ENCODE data around the gene PSMC3IP.
A peak's percentile ranks its signal among the peaks of the same experiment; 100 is the strongest.
"Not testable (repeated sequence)": the region's sequence is repeated elsewhere in the genome, so short reads cannot be mapped to it uniquely, and the experiment has no call there.

Gene PSMC3IP

DNA sequence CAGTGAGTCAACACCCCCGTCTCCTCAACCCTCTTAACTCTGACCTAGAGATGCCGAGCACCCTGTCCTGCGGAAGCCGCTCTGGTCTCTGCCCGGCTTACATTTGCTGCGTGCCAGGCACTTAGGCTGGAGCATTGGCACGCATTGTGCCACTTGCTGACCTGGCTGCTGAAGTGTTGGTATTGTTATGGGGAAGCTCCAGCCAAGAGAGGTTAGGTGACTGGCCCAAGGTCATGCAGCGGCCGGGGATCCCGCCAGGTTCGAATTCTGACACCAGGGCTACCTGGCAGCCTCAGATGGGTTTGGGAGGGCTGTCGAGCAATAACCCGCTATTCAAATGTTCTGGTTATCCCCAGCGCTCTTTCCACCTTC, 29.8 kb downstream of the PSMC3IP start:
- H3K27ac ChIP-seq: peak overlapping the region; percentile 40; the same call in 1 of the 2 replicates
- TF ChIP-seq CTCF (conservative IDR thresholded peaks at IDR 0.05): no peak

DNA sequence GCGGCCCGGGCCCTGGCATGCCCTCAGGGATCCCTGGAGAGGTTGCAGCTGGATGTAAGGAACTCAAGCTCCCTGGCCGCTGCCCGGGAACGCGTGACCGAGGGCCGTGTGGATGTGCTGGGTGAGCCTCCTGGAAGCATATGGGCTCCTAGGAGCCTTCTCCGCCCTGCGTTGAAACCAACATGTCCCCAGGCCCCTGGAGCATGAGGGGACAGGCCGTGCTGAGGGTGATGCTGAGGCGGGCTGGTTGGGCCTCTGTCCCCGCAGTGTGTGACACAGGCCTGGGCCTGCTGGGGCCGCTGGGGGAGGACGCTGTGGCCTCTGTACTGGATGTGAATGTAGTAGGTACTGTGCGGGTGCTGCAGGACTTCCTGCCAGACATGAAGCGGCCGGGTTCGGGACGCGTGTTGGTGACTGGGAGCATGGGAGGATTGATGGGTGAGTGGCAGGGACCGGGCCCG, 30.5 kb downstream of the PSMC3IP start:
- no peak overlapping the region for H3K27ac ChIP-seq
- TF ChIP-seq CTCF (conservative IDR thresholded peaks at IDR 0.05): no peak

- H3K27ac ChIP-seq: not testable (repeated sequence)
Observed at GRCh38 chr17:42545755-42546505, 31.6 kb downstream of the PSMC3IP start.

DNA sequence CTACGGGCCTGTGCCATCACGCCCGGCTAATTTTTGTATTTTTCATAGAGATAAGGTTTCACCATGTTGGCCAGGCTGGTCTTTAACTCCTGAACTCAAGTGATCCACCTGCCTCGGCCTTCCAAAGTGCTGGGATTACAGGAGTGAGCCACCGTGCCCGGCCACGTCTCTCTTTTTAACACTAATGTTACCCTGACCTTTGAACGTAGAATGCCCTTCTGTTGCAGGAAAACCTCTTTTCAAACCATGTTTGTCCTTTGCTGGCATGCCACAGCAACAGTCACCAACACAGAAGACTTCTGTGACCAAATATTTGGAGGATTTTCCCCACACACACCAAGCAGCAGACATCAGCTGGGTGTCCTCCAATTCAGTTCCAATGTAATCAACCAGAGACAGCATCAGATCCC, 32.6 kb downstream of the PSMC3IP start:
- TF ChIP-seq CTCF (conservative IDR thresholded peaks at IDR 0.05): no peak
- H3K27ac ChIP-seq: no peak overlapping the region

DNA sequence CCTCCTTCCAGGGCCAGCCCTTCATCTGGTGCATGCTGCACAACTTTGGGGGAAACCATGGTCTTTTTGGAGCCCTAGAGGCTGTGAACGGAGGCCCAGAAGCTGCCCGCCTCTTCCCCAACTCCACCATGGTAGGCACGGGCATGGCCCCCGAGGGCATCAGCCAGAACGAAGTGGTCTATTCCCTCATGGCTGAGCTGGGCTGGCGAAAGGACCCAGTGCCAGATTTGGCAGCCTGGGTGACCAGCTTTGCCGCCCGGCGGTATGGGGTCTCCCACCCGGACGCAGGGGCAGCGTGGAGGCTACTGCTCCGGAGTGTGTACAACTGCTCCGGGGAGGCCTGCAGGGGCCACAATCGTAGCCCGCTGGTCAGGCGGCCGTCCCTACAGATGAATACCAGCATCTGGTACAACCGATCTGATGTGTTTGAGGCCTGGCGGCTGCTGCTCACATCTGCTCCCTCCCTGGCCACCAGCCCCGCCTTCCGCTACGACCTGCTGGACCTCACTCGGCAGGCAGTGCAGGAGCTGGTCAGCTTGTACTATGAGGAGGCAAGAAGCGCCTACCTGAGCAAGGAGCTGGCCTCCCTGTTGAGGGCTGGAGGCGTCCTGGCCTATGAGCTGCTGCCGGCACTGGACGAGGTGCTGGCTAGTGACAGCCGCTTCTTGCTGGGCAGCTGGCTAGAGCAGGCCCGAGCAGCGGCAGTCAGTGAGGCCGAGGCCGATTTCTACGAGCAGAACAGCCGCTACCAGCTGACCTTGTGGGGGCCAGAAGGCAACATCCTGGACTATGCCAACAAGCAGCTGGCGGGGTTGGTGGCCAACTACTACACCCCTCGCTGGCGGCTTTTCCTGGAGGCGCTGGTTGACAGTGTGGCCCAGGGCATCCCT, 34.1 kb downstream of the PSMC3IP start:
- H3K27ac ChIP-seq: no peak overlapping the region
- TF ChIP-seq CTCF (conservative IDR thresholded peaks at IDR 0.05): no peak

- H3K27ac ChIP-seq: peak overlapping the region; percentile 10; the same call in 1 of the 2 replicates
- TF ChIP-seq CTCF (conservative IDR thresholded peaks at IDR 0.05): no peak
Observed at GRCh38 chr17:42541041-42541833, 36.3 kb downstream of the PSMC3IP start.

DNA sequence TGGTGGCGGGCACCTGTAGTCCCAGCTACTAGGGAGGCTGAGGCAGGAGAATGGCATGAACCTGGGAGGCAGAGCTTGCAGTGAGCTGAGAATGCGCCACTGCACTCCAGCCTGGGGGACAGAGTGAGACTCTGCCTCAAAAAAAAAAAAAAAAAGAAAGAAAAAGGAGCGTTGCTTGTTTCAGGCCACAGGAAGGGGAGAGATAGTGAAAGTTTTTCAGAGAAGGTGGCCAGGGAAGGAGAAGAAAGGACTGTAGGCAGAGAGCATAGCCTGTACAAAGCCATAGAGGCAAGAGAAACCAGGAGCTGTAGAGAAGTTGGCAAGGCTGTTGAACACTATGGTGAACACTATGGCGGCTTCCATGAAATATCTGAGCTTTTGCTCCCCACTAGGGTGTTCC, 37.0 kb downstream of the PSMC3IP start:
- not testable (repeated sequence) for H3K27ac ChIP-seq

- H3K27ac ChIP-seq: no peak overlapping the region
- no peak for TF ChIP-seq CTCF (conservative IDR thresholded peaks at IDR 0.05)
Observed at GRCh38 chr17:42538482-42538881, 39.0 kb downstream of the PSMC3IP start.
